ENCODE results near the gene PIGH. TPM values are rescaled to one million over a fixed set of nuclear protein-coding genes. Genes with fewer than 3 reads are reported as not detected.

The PIGH gene
- total RNA-seq, 1 experiment from 2014 or later, result 9.4 TPM

- Mint-ChIP-seq H3K4me3 (peak overlapping the region; percentile 92 to 94), H3K27ac (peak overlapping the region; percentile 10 to 98 (median 61); a peak in 4 of 7 replicates), H3K4me1 (peaks cover 23 to 30% of the 10 kb centered on the region in 2 experiments), H3K9me3 (no peaks in the 10 kb centered on the region; a peak in 2 of 5 replicates), H3K36me3 (ENCODE audit: insufficient read depth in 1 of 3, low read depth in 3 of 3) (peaks cover 22 to 26% (median 23%) of the 10 kb centered on the region in 3 experiments), H3K27me3 (ENCODE audit: low read depth) (peaks cover 37% of the 10 kb centered on the region)
- no peaks in the 10 kb centered on the region for H3K79me2 ChIP-seq (ENCODE audit: insufficient read depth, low read length)
- H2BK5ac ChIP-seq (ENCODE audit: insufficient read length, low read length), result no peak overlapping the region
- H2BK120ac ChIP-seq (ENCODE audit: low read depth, low read length, poor library complexity, severe bottlenecking), result no peak overlapping the region
- no peak overlapping the region for H3K23ac ChIP-seq (ENCODE audit: insufficient read length, low read depth, low read length)
- no peaks in the 10 kb centered on the region for H3K79me1 ChIP-seq (ENCODE audit: insufficient read depth, low read depth, low read length, poor library complexity, severe bottlenecking)
- H4K20me1 ChIP-seq (ENCODE audit: control insufficient read depth, insufficient read depth, insufficient read length), result no peaks in the 10 kb centered on the region
- no peak overlapping the region for H4K5ac ChIP-seq (ENCODE audit: insufficient read length, low read depth, low read length)
- H4K8ac ChIP-seq (replicated peaks; ENCODE audit: insufficient read length, low read depth, low read length), result no peak overlapping the region
- H3K23me2 ChIP-seq (ENCODE audit: insufficient read length, low read depth, low read length, poor library complexity, severe bottlenecking), result peaks cover 5% of the 10 kb centered on the region
- H3K18ac ChIP-seq (ENCODE audit: insufficient read length, low read depth, low read length), result peak overlapping the region; percentile 24
- H3K14ac ChIP-seq (ENCODE audit: insufficient read depth, low read length), result peak overlapping the region; percentile 80; the same call in 1 of the 2 replicates
- H2BK12ac ChIP-seq (ENCODE audit: insufficient read length, low read depth, low read length), result no peak overlapping the region
- H3K27ac ChIP-seq (ENCODE audit: insufficient read length, low read depth, low read length), result no peak overlapping the region
- DNase-seq, result peak; percentile 58
- no peaks in the 10 kb centered on the region; the same call in 1 of the 2 replicates for H3K27me3 ChIP-seq (ENCODE audit: insufficient read depth, low read length)
- H3K9ac ChIP-seq (ENCODE audit: extremely low read depth, insufficient read length, low read length), result peak overlapping the region; percentile 71
- H2AFZ ChIP-seq (ENCODE audit: low read length), result no peak overlapping the region
- no peak overlapping the region for H2BK15ac ChIP-seq (ENCODE audit: low read depth, low read length)
- H3T11ph ChIP-seq (ENCODE audit: low read length), result no peak overlapping the region
- no peak for TF ChIP-seq CTCF (conservative IDR thresholded peaks at IDR 0.05)
- no peaks in the 10 kb centered on the region; the same call in 1 of the 2 replicates for H3K4me1 ChIP-seq (ENCODE audit: insufficient read depth, low read length)
- H3K9me3 ChIP-seq (ENCODE audit: control insufficient read depth, low read depth, low read length), result no peaks in the 10 kb centered on the region
- peak overlapping the region; percentile 61 for H3K4me2 ChIP-seq (ENCODE audit: insufficient read depth, insufficient read length, low read length)
- no CpG with 5 or more reads among the region's 19 CpGs for WGBS (ENCODE audit: extremely low coverage, insufficient read length, low lambda C conversion rate)
- no peak overlapping the region for H3K56ac ChIP-seq (ENCODE audit: insufficient read length, low read depth, low read length)
- H3K4ac ChIP-seq (ENCODE audit: low read depth, low read length), result no peak overlapping the region
- no peak overlapping the region for H2AK5ac ChIP-seq (ENCODE audit: insufficient read length, low read length)
- H4K91ac ChIP-seq (ENCODE audit: insufficient read length, low read depth, low read length), result no peak overlapping the region
- no peak overlapping the region for H2BK20ac ChIP-seq (ENCODE audit: low read depth, low read length, poor library complexity, severe bottlenecking)
Observed at GRCh38 chr14:67620217-67620785, 20.2 kb upstream of the PIGH start.
